Measurements from ENCODE around the gene ANO3.

DNA sequence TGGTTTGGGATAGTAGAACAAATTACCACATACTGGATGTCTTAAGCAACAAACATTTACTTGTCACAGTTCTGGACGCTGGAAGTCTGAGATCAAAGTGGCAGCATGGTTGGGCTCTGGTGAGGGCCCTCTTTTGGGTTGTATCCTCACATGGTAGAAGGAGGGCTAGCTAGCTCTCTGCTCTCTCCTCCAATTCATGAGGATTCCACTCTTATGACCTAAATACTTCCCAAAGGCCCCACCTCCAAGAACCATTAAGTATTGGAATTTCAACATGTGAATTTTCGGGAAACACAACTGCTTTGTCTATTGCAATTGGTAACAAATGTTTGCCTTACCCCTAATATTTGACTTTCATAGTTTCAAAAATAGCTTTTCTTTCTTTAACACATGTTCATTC lies 187.5 kb downstream of the ANO3 start:
- TF ChIP-seq POLR2A (IDR thresholded peaks at IDR 0.05; ENCODE audit: low read length) (no peak), GATA1 (IDR thresholded peaks at IDR 0.05; ENCODE audit: low read depth, low read length) (no peak)
